ENCODE data around the gene KCTD16.

The KCTD16 gene

GRCh38 chr5:144485540-144485939 lies 314.9 kb downstream of the KCTD16 start:
- in situ Hi-C loops (cut with HindIII; ENCODE audit: low pct_ligation_motif_present, low sequenced_read_pairs): no loop called here
- no peak for TF ChIP-seq CTCF (IDR thresholded peaks at IDR 0.05; ENCODE audit: low read depth, low read length, missing control alignments)

GRCh38 chr5:144487207-144487606 lies 316.5 kb downstream of the KCTD16 start:
- Histone ChIP-seq H3K27me3 (replicated peaks) (no peaks in the 10 kb centered on the region), H3K4me3 (ENCODE audit: low read depth, low read length) (no peak overlapping the region), H3K27ac (no peak overlapping the region), H3K36me3 (replicated peaks) (no peaks in the 10 kb centered on the region)
- DNase-seq: no peak
- in situ Hi-C loops (cut with HindIII; ENCODE audit: low pct_ligation_motif_present, low sequenced_read_pairs): no loop called here
- peak; percentile 31 for TF ChIP-seq CTCF (IDR thresholded peaks at IDR 0.05; ENCODE audit: low read depth, low read length, missing control alignments)

More at GRCh38 chr5:144485540-144485939, 314.9 kb downstream of the KCTD16 start:
- H3K36me3 ChIP-seq (replicated peaks): no peaks in the 10 kb centered on the region
- DNase-seq: no peak
- H3K27me3 ChIP-seq (replicated peaks): no peaks in the 10 kb centered on the region
- H3K27ac ChIP-seq: no peak overlapping the region
- no peak overlapping the region for H3K4me3 ChIP-seq (ENCODE audit: low read depth, low read length)

GRCh38 chr5:144487761-144488160 lies 317.1 kb downstream of the KCTD16 start:
- no peak for TF ChIP-seq CTCF (IDR thresholded peaks at IDR 0.05; ENCODE audit: low read depth, low read length, missing control alignments)
- Histone ChIP-seq H3K36me3 (replicated peaks) (no peaks in the 10 kb centered on the region), H3K27ac (no peak overlapping the region), H3K4me3 (ENCODE audit: low read depth, low read length) (no peak overlapping the region), H3K27me3 (replicated peaks) (no peaks in the 10 kb centered on the region)
- DNase-seq: no peak
- in situ Hi-C loops (cut with HindIII; ENCODE audit: low pct_ligation_motif_present, low sequenced_read_pairs): no loop called here

- Histone ChIP-seq H3K27me3 (replicated peaks) (no peaks in the 10 kb centered on the region), H3K27ac (no peak overlapping the region), H3K36me3 (replicated peaks) (no peaks in the 10 kb centered on the region), H3K4me3 (ENCODE audit: low read depth, low read length) (no peak overlapping the region)
- no peak for TF ChIP-seq CTCF (IDR thresholded peaks at IDR 0.05; ENCODE audit: low read depth, low read length, missing control alignments)
- in situ Hi-C loops (cut with HindIII; ENCODE audit: low pct_ligation_motif_present, low sequenced_read_pairs): no loop called here
- no peak for DNase-seq
Measured at GRCh38 chr5:144503123-144503522, 332.4 kb downstream of the KCTD16 start.

GRCh38 chr5:144504929-144505577 lies 334.4 kb downstream of the KCTD16 start:
- Histone ChIP-seq H3K27me3 (replicated peaks) (no peaks in the 10 kb centered on the region), H3K4me3 (ENCODE audit: low read depth, low read length) (no peak overlapping the region), H3K27ac (no peak overlapping the region), H3K36me3 (replicated peaks) (no peaks in the 10 kb centered on the region)
- no peak for DNase-seq
- TF ChIP-seq CTCF (IDR thresholded peaks at IDR 0.05; ENCODE audit: low read depth, low read length, missing control alignments): no peak
- in situ Hi-C loops (cut with HindIII; ENCODE audit: low pct_ligation_motif_present, low sequenced_read_pairs): no loop called here

All from brain microvascular endothelial cell (primary cell).